Tibial artery (tissue), 4 donors: Measurements from ENCODE around the gene MAEA.

ENCODE experiments used
- DNase-seq, 2 donors: peaks; one replicate each; pipeline ENCODE4 v3.0.0-alpha.2; 2019
- H3K27ac ChIP-seq, 2 donors: fragments of 200-600 bp; sonication (generic) in 1 of 2; 1 replicate in 1 of 2; 2 replicates in 1 of 2; pipeline ENCODE4 v1.5.1; 2018 to 2019; ENCODE audit warnings: mild to moderate bottlenecking in 1 of 2
- H3K27me3 ChIP-seq, 2 donors: fragments of 200-600 bp; sonication (generic) in 1 of 2; one replicate each; pipeline versions ENCODE4 v1.5.1 to v1.6.0; 2016 to 2019
- H3K36me3 ChIP-seq, 3 donors: fragments of 200-600 bp; sonication (generic) in 2 of 3; one replicate each; pipeline ENCODE4 v1.5.1; 2016 to 2019; ENCODE audit warnings: mild to moderate bottlenecking in 2 of 3
- H3K4me1 ChIP-seq, 4 donors: fragments of 200-600 bp; sonication (generic) in 2 of 4; 1 replicate in 3 of 4; 2 replicates in 1 of 4; pipeline ENCODE4 v1.5.1; 2016 to 2019
- H3K4me3 ChIP-seq, 2 donors: fragments of 200-600 bp; sonication (generic) in 1 of 2; 1 replicate in 1 of 2; 2 replicates in 1 of 2; pipeline ENCODE4 v1.5.1; 2018 to 2019; ENCODE audit warnings: mild to moderate bottlenecking in 2 of 2
- H3K9me3 ChIP-seq, 3 donors: fragments of 200-600 bp; sonication (generic) in 1 of 3; one replicate each; pipeline ENCODE4 v1.5.1; 2016 to 2019
- intact Hi-C: fragments of 100-400 bp; cut with DNase I; formaldehyde crosslinking; loops from one replicate; pipeline ENCODE4 v1.15.0; 2023; ENCODE audit warnings: low total_unique reads
- TF ChIP-seq, protein P1 (sequence below), 2 experiments: fragments of 200-600 bp in 1 of 2; fragments of 450-650 bp in 1 of 2; IDR thresholded peaks; one replicate each; pipeline ENCODE4 v1.5.1; 2017 to 2019; ENCODE audit warnings: antibody characterized with exemption in 2 of 2, mild to moderate bottlenecking in 1 of 2, moderate library complexity in 1 of 2

The MAEA gene

GRCh38 chr4:1242506-1243450, 46.9 kb upstream of the MAEA start:
- Histone ChIP-seq H3K4me1 (peaks cover 15 to 65% (median 54%) of the 10 kb centered on the region in 4 donors), H3K9me3 (no peaks in the 10 kb centered on the region), H3K27ac (no peak overlapping the region), H3K4me3 (no peak overlapping the region), H3K27me3 (no peaks in the 10 kb centered on the region), H3K36me3 (peaks cover 12 to 41% (median 27%) of the 10 kb centered on the region in 3 donors)
- TF ChIP-seq, protein P1, sequence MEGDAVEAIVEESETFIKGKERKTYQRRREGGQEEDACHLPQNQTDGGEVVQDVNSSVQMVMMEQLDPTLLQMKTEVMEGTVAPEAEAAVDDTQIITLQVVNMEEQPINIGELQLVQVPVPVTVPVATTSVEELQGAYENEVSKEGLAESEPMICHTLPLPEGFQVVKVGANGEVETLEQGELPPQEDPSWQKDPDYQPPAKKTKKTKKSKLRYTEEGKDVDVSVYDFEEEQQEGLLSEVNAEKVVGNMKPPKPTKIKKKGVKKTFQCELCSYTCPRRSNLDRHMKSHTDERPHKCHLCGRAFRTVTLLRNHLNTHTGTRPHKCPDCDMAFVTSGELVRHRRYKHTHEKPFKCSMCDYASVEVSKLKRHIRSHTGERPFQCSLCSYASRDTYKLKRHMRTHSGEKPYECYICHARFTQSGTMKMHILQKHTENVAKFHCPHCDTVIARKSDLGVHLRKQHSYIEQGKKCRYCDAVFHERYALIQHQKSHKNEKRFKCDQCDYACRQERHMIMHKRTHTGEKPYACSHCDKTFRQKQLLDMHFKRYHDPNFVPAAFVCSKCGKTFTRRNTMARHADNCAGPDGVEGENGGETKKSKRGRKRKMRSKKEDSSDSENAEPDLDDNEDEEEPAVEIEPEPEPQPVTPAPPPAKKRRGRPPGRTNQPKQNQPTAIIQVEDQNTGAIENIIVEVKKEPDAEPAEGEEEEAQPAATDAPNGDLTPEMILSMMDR (IDR thresholded peaks at IDR 0.05), result no peak
- peak; percentile 13 to 48 for DNase-seq
- intact Hi-C loops, result no loop called here

GRCh38 chr4:1243451-1244080, 46.1 kb upstream of the MAEA start:
- H3K27me3 ChIP-seq, result no peaks in the 10 kb centered on the region
- no peak overlapping the region for H3K27ac ChIP-seq
- intact Hi-C loops, result no loop called here
- H3K4me1 ChIP-seq, result peaks cover 15 to 65% (median 54%) of the 10 kb centered on the region in 4 donors
- no peak overlapping the region for H3K4me3 ChIP-seq
- TF ChIP-seq, protein P1 (IDR thresholded peaks at IDR 0.05), result no peak
- H3K9me3 ChIP-seq, result no peaks in the 10 kb centered on the region
- H3K36me3 ChIP-seq, result peaks cover 8 to 33% (median 19%) of the 10 kb centered on the region in 3 donors
- DNase-seq, result peak; percentile 19 to 58

GRCh38 chr4:1244081-1244977, 45.4 kb upstream of the MAEA start:
- Histone ChIP-seq H3K4me1 (peaks cover 15 to 64% (median 54%) of the 10 kb centered on the region in 4 donors), H3K27ac (no peak overlapping the region), H3K9me3 (no peaks in the 10 kb centered on the region), H3K27me3 (no peaks in the 10 kb centered on the region), H3K4me3 (no peak overlapping the region), H3K36me3 (peaks cover 8 to 25% (median 16%) of the 10 kb centered on the region in 3 donors)
- DNase-seq, result peak; percentile 16 to 62
- TF ChIP-seq, protein P1 (IDR thresholded peaks at IDR 0.05), result no peak
- intact Hi-C loops, result no loop called here

DNA sequence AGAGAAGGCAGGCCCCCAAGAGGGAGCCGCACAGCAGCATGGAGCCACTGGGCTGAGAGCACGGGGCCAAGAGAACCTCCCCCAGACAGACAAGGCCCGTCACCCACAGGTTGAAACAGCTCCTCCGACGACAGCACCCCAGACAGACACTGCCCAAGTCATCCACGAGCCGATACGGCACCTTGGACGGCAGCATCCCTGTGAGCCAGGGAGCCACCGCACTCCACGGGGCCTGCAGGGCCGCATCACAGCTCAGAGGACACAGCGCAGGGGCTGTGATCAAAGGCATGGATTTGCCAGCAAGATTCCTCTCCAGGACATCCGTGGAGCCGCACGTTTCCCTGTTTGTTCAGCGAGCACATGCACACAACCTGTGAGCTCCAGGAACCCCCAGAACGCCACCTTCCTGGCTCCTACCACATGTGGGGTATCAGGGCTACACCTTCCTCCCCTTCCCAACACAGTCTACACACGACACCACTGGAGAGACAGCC, 44.7 kb upstream of the MAEA start:
- H3K4me3 ChIP-seq, result no peak overlapping the region

More for the DNA sequence above, 44.7 kb upstream of the MAEA start:
- peak in 1 of 2 donors; percentile 16 for DNase-seq
- H3K36me3 ChIP-seq, result peaks cover 8 to 18% (median 9%) of the 10 kb centered on the region in 3 donors
- peaks cover 15 to 67% (median 57%) of the 10 kb centered on the region in 4 donors for H3K4me1 ChIP-seq
- H3K9me3 ChIP-seq, result no peaks in the 10 kb centered on the region
- no peaks in the 10 kb centered on the region for H3K27me3 ChIP-seq
- H3K27ac ChIP-seq, result no peak overlapping the region
- intact Hi-C loops, result loop anchor here (5.0 kb wide), 1 partner anchor 47 kb away; no protein-coding TSS in a partner anchor
- TF ChIP-seq, protein P1 (IDR thresholded peaks at IDR 0.05), result no peak
